Left cardiac atrium (tissue), 4 donors: Measurements from ENCODE around the gene ARCN1. TPM values are rescaled to one million over a fixed set of nuclear protein-coding genes. Genes with fewer than 3 reads are reported as not detected.
"Not testable (repeated sequence)": the region's sequence is repeated elsewhere in the genome, so short reads cannot be mapped to it uniquely, and the experiment has no call there.

Source experiments
- ATAC-seq, 2 donors: fragments of 200-7000 bp; cut with Tn5 transposase; one replicate each; pipeline ENCODE4 v1.9.1; 2020; ENCODE audit warnings: mild to moderate bottlenecking in 2 of 2, moderate library complexity in 2 of 2
- DNase-seq: peaks from one replicate; pipeline ENCODE4 v3.0.0-alpha.2; 2020
- intact Hi-C, 2 donors: fragments of 100-400 bp; cut with DNase I; formaldehyde crosslinking; loops; one replicate each; pipeline versions ENCODE4 v1.14.1 to v1.15.1; 2022 to 2023
- total RNA-seq, 2 donors: library from RNA; stranded (reverse); fragmentation: NEBNext Ultra II Directional; extraction: Animal tissue kit (Norgen Biotek cat#: 25700); gene quantifications; one replicate each; pipeline ENCODE4 v1.2.1, GENCODE V29; 2021
- donor health status: DM: no; HTN: yes; CAD: no.
- donor health status: DM: no; HTN: yes; CAD: no; lungs with severe emphysema.
- donor health status: DM: yes; HTN: yes; CAD: no.
- donor health status: Dilated cardiomyopathy.

ARCN1 gene
- total RNA-seq, 2 donors from 2014 or later: 98.2 to 129 TPM

GRCh38 chr11:118537409-118537980 is 34.7 kb upstream of the ARCN1 start:
- intact Hi-C loops: no loop called here
- ATAC-seq (no peak), DNase-seq (no peak)

GRCh38 chr11:118544010-118544646 is 28.1 kb upstream of the ARCN1 start:
- intact Hi-C loops: no loop called here
- ATAC-seq: peak in 1 of 2 donors; percentile 63

GRCh38 chr11:118544647-118545010 is 27.6 kb upstream of the ARCN1 start:
- intact Hi-C loops: no loop called here
- no peak for DNase-seq
- no peak for ATAC-seq

More at GRCh38 chr11:118544010-118544646, 28.1 kb upstream of the ARCN1 start:
- no peak for DNase-seq

DNA sequence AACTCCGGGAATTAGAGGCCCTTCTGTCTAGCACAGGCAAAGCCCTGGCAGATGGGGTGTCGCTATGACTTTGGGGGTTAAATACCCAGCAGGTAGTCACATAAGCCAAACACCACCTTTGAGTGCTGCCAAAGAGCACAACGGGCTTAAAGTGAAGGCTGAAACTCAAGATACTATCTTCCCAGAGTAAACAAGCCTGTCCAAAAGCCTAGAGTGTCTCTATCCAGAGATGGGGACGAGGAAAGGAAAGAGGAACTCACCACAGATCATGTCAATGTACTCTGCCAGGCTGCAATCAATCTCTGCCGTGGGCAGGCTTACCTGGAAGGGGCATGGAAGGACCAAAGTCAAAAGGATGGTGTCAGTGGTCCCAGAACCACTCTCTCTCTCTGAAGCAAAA is 26.7 kb upstream of the ARCN1 start:
- ATAC-seq: no peak
- intact Hi-C loops: no loop called here
- DNase-seq: no peak

- DNase-seq (no peak), ATAC-seq (no peak)
- intact Hi-C loops: no loop called here
Measured at GRCh38 chr11:118547132-118547531, 25.1 kb upstream of the ARCN1 start.

DNA sequence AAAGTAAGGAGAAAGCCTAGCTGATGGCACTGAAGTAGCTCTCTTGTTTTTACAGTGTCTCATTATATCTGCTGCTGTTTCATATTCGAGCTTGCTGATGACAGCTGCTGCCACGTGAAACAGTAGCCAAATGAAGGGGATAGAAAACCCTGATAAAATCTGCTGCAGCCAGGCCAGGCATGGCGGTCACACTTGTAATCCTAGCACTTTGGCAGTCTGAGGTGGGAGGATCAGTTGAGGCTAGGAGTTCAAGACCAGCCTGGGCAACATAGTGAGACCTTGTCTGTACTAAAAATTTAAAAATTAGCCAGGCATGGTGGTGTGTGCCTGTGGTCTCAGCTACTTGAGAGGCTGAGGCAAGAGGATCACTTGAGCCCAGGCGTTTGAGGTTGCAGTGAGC is 19.9 kb upstream of the ARCN1 start:
- intact Hi-C loops: no loop called here
- ATAC-seq: no peak
- no peak for DNase-seq

DNA sequence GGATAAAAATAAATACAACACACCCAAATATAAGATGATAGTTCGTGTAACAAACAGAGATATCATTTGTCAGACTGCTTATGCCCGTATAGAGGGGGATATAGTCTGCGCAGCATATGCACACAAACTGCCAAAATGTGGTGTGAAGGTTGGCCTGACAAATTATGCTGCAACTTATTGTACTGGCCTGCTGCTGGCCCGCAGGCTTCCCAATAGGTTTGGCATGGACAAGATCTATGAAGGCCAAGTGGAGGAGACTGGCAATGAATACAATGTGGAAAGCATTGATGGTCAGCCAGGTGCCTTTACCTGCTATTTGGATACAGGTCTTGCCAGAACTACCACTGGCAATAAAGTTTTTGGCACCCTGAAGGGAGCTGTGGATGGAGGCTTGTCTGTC is 11.4 kb upstream of the ARCN1 start:
- intact Hi-C loops: loop anchor here in 1 of 2 donors (10.0 kb wide), 1 partner anchor 366 kb away; no protein-coding TSS in a partner anchor
- ATAC-seq: no peak
- DNase-seq: no peak

GRCh38 chr11:118565051-118565450 is 7.2 kb upstream of the ARCN1 start:
- DNase-seq (peak; percentile 54), ATAC-seq (peak; percentile 53 to 57)
- intact Hi-C loops: loop anchor here in 1 of 2 donors (10.0 kb wide), 1 partner anchor 370 kb away; no protein-coding TSS in a partner anchor

DNA sequence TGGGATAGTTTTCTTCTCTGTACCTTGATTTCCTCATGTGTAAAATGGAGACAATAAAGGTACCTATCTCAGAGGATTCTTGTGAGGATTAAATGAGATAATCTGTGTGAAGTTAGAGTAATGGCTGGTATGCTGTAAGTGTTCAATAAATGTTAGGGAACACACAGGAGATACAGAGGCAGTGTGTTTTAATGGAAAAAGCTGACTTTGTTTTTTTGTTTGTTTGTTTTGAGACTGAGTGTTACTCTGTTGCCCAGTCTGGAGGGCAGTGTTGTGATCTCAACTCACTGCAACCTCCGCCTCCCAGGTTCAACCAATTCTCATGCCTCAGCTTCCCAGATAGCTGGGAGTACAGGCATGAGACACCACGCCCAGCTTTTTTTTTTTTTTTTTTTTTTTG is 2.5 kb upstream of the ARCN1 start:
- DNase-seq (no peak), ATAC-seq (no peak)
- intact Hi-C loops: loop anchor here in 1 of 2 donors (10.0 kb wide), 1 partner anchor 375 kb away; no protein-coding TSS in a partner anchor

DNA sequence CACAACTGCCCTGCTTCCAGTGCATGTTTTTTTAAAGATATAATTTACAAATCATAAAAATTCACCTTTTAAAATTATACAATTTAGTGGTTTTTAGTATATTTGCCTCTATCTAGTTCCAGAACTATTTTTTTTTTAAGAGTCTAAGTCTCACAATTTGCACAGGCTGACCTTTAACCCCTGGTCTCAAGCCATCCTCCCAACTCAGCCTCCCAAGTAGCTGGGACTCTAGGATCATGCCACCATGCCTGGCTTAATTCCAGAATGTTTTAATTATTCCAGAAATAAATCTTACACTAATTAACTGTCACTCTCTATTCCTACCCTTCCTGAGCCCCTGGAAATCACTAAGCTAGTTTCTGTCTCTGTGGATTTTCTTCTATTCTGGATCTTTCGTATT is 1.4 kb upstream of the ARCN1 start:
- DNase-seq (no peak), ATAC-seq (no peak)
- intact Hi-C loops: no loop called here

- DNase-seq: peak; percentile 34
- peak in 1 of 2 donors; percentile 17 for ATAC-seq
- intact Hi-C loops: not testable (repeated sequence)
Measured at GRCh38 chr11:118571701-118572060, 528 bp upstream of the ARCN1 start.

DNA sequence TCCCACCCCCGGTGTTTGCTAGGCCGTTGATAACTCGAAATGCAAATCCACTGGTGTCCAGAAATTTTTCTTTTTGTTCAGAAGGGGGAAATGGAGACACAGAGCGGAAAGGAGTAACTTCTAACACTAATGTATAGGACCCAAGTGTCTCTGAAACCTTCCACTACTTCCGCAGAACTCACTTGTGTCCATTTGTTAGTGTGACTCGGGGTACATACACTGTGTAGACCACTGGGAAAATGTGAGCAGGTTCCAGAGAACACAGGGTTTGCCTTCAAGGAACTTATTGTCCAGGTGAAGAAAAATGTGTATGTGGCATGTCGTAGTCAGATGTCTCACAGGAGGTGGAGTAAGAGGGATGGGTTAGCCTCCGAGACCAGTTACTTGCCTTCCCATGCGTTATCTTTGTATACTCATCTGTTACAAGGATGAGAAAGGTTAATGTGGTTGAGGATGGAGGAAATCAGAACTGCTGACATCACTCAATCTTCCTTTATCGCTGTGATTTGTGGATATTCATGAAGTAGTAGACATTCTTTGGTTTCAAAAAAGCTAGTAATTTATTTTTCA is 857 bp downstream of the ARCN1 start:
- ATAC-seq: peak; percentile 9 to 53
- DNase-seq: no peak
- intact Hi-C loops: no loop called here

GRCh38 chr11:118574636-118575035 is 2.4 kb downstream of the ARCN1 start:
- ATAC-seq: no peak
- intact Hi-C loops: loop anchor here in 1 of 2 donors (5.0 kb wide), 1 partner anchor 38 kb away; no protein-coding TSS in a partner anchor
- DNase-seq: no peak

- DNase-seq, ATAC-seq: not testable (repeated sequence)
- intact Hi-C loops: loop anchor here in 1 of 2 donors (5.0 kb wide), 1 partner anchor 34 kb away; no protein-coding TSS in a partner anchor
Measured at GRCh38 chr11:118577995-118578394, 5.8 kb downstream of the ARCN1 start.

DNA sequence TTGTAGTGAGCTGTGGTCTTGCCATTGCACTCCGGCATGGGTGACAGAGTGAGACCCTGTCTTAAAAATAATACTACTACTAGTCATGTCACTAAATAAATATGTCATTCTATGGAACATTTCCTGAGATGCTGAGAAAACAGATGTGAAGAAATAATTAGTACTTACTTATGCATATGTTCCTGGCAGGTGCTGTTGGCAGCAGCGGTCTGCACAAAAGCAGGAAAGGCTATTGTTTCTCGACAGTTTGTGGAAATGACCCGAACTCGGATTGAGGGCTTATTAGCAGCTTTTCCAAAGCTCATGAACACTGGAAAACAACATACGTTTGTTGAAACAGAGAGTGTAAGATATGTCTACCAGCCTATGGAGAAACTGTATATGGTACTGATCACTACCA is 8.8 kb downstream of the ARCN1 start:
- ATAC-seq (no peak), DNase-seq (no peak)
- intact Hi-C loops: no loop called here

DNA sequence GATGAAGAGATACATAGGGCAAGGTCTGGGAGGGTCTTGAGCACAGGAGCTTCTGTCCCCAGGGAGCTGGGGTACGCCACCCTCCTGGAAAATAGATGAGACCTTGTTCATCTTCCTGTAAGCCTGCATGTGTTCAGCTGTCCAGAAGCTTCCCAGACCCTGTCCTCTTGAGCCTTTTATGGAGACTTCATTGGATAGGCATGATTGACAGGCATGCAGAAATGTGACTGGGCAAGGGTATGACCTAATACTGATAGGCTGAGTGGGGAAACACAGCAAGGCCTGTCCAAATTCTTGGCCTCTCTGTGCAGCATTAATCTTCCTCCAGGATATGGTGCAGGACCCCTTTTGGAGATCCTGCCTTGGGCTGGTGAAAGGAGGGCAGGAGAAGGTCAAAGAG is 15.7 kb downstream of the ARCN1 start:
- intact Hi-C loops: no loop called here
- ATAC-seq: peak in 1 of 2 donors; percentile 28
- no peak for DNase-seq

- intact Hi-C loops: loop anchor here in 1 of 2 donors (10.0 kb wide), 1 partner anchor 62 kb away; no protein-coding TSS in a partner anchor
- no peak for DNase-seq
Measured at GRCh38 chr11:118592616-118593367, 20.6 kb downstream of the ARCN1 start.

GRCh38 chr11:118594984-118595383 is 22.8 kb downstream of the ARCN1 start:
- DNase-seq: not testable (repeated sequence)
- intact Hi-C loops: loop anchor here in 1 of 2 donors (10.0 kb wide), 1 partner anchor 60 kb away; no protein-coding TSS in a partner anchor

More at GRCh38 chr11:118592616-118593367, 20.6 kb downstream of the ARCN1 start:
- ATAC-seq: peak; percentile 47 to 69

More at GRCh38 chr11:118594984-118595383, 22.8 kb downstream of the ARCN1 start:
- peak in 1 of 2 donors; percentile 23 for ATAC-seq
